HG02852 (cell line): ENCODE data around the gene CMTR1.
A peak's percentile ranks its signal among the peaks of the same experiment; 100 is the strongest.
"Not testable (repeated sequence)": the region's sequence is repeated elsewhere in the genome, so short reads cannot be mapped to it uniquely, and the experiment has no call there.

Source experiments
- ATAC-seq: cut with Tn5 transposase; IDR thresholded peaks from one replicate; pipeline ENCODE4 v1.9.1; 2021; ENCODE audit warnings: mild to moderate bottlenecking, moderate library complexity; ENCODE audit not compliant: unreplicated experiment

The CMTR1 gene

GRCh38 chr6:37432916-37433656 lies at the start of gene CMTR1:
Gene CMTR1 (plus strand): TSS chr6:37433221. CDS start chr6:37435630, 2,409 bp downstream.
- ATAC-seq = peak; percentile 90

- ATAC-seq = no peak
Observed at GRCh38 chr6:37388578-37388977, 44.4 kb upstream of the CMTR1 start.

GRCh38 chr6:37389857-37390256 lies 43.2 kb upstream of the CMTR1 start:
- ATAC-seq = no peak

GRCh38 chr6:37391120-37391519 lies 41.9 kb upstream of the CMTR1 start:
- no peak for ATAC-seq

GRCh38 chr6:37392821-37393220 lies 40.2 kb upstream of the CMTR1 start:
- ATAC-seq = no peak

- no peak for ATAC-seq
Observed at GRCh38 chr6:37393381-37393929, 39.6 kb upstream of the CMTR1 start.

GRCh38 chr6:37396571-37397180 lies 36.3 kb upstream of the CMTR1 start:
- ATAC-seq = no peak

- no peak for ATAC-seq
Observed at GRCh38 chr6:37399131-37399530, 33.9 kb upstream of the CMTR1 start.

- no peak for ATAC-seq
Observed at GRCh38 chr6:37399795-37400490, 33.1 kb upstream of the CMTR1 start.

GRCh38 chr6:37401658-37402057 lies 31.4 kb upstream of the CMTR1 start:
- ATAC-seq = not testable (repeated sequence)

GRCh38 chr6:37406726-37407341 lies 26.2 kb upstream of the CMTR1 start:
- ATAC-seq = no peak

GRCh38 chr6:37407948-37408347 lies 25.1 kb upstream of the CMTR1 start:
- ATAC-seq = no peak

GRCh38 chr6:37409501-37409900 lies 23.5 kb upstream of the CMTR1 start:
- ATAC-seq = no peak

- ATAC-seq = no peak
Observed at GRCh38 chr6:37417393-37417792, 15.6 kb upstream of the CMTR1 start.

GRCh38 chr6:37418722-37419121 lies 14.3 kb upstream of the CMTR1 start:
- ATAC-seq = no peak

GRCh38 chr6:37426058-37426944 lies 6.7 kb upstream of the CMTR1 start:
- ATAC-seq = no peak

- no peak for ATAC-seq
Observed at GRCh38 chr6:37426945-37427510, 6.0 kb upstream of the CMTR1 start.

- no peak for ATAC-seq
Observed at GRCh38 chr6:37429352-37429750, 3.7 kb upstream of the CMTR1 start.

- no peak for ATAC-seq
Observed at GRCh38 chr6:37432590-37432915, 468 bp upstream of the CMTR1 start.

- peak; percentile 41 for ATAC-seq
Observed at GRCh38 chr6:37433657-37434271, 743 bp downstream of the CMTR1 start.
